ENCODE results near the gene C19orf12.
"Not testable (repeated sequence)": the region's sequence is repeated elsewhere in the genome, so short reads cannot be mapped to it uniquely, and the experiment has no call there.

The C19orf12 gene

GRCh38 chr19:29675650-29676186 is 39.3 kb downstream of the C19orf12 start:
- DNase-seq (ENCODE audit: low read depth): no peak

GRCh38 chr19:29675120-29675649 is 39.9 kb downstream of the C19orf12 start:
- no peak for DNase-seq (ENCODE audit: low read depth)

GRCh38 chr19:29674374-29675119 is 40.5 kb downstream of the C19orf12 start:
- DNase-seq (ENCODE audit: low read depth): no peak

DNA sequence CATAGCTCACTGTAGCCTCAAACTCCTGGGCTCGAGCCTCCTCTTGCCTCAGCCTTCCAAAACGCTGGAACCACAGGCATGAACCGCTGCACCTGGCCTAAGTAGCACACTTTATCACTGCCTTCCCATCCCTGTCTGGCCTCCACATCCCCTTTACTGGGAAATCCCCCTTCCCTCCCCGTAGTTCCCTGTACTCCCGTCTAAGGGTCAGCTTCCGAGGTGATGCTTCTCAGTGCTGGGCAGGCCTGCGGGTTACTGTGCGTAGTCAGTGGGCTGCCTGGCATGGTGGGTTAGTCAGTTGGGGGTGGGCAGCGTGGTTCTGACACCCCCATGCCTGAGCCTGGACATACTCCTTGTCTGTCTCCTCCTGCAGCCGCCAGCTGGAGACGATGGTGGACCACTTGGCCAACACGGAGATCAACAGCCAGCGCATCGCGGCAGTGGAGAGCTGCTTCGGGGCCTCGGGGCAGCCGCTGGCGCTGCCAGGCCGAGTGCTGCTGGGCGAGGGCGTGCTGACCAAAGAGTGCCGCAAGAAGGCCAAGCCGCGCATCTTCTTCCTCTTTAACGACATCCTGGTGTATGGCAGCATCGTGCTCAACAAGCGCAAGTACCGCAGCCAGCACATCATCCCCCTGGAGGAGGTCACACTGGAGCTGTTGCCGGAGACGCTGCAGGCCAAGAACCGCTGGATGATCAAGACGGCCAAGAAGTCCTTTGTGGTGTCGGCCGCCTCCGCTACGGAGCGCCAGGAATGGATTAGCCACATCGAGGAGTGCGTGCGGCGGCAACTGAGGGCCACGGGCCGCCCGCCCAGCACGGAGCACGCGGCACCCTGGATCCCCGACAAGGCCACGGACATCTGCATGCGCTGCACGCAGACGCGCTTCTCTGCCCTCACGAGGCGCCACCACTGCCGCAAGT is 41.4 kb downstream of the C19orf12 start:
- DNase-seq (ENCODE audit: low read depth): peak; percentile 31

DNA sequence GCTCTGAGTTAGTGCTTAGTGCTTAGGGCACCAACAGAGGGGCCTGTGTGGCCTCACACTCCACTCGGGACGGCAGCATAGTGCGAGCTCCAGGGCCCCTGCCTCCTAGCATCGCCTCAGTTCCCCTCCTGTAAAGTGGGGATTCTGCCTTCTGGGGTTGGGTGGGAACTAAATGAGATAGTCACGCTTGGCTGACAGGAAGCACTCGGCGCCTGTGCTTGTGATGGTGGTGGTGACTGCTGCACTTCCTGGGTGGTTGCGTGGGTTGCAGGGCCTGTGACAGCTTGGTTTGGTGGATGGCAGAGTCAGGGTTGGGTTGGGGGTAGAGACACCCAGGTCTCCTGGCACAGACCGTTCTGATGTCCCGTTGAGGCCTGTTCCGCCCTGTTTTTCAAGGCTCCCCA is 42.1 kb downstream of the C19orf12 start:
- DNase-seq (ENCODE audit: low read depth): peak; percentile 91

- no peak for DNase-seq (ENCODE audit: low read depth)
Observed at GRCh38 chr19:29672319-29672932, 42.6 kb downstream of the C19orf12 start.

DNA sequence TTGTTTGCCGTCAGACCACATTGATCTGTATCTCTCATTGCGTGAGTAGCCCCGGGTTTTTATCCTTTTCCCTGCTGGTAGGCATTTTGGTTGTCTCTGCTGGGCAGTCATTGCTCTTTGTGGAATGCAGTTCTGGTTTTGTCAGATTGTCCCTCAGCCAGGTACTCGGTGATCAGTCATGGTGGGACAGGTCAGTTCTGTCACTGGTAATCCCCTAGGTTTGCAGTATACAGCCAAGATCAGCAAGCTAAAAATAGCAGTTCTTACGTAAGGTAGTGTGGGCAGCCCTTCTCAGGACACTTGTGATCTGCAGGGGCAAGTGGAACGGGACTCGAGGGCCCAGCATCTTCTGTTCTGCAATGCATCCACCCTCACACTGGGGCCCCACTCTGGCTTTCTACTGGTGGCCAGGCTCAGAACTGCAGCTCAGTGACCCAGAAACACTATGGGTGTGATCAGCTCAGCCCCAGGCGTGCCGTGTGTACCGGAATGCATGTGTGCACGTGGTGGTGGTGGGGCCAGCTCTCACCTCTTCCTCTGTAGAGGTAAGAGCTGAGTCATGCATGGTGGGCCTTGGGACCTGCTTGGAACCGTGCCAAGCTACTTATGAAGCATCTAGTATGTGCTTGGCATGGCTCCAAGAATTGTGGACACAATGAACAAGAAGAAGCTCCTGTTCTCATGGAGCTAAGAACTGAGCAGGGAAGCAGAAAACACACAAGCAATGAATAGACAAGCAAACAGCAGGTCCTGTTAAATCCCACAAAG is 43.5 kb downstream of the C19orf12 start:
- DNase-seq (ENCODE audit: low read depth): peak; percentile 85

DNA sequence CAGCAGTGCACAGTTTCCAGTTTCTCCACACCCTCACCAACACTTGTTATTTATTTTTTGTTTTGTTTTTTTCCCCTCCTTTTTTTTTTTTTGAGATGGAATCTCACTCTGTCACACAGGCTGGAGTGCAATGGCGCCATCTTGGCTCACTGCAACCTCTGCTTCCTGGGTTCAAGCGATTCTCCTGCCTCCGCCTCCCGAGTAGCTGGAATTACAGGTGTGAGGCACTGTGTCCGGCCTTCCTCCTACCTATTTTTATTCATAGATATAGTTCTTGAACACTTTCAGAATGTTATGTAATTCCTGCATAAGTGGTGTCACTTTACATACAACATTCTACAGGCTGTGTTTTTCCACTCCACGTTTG is 44.1 kb downstream of the C19orf12 start:
- DNase-seq (ENCODE audit: low read depth): not testable (repeated sequence)

DNA sequence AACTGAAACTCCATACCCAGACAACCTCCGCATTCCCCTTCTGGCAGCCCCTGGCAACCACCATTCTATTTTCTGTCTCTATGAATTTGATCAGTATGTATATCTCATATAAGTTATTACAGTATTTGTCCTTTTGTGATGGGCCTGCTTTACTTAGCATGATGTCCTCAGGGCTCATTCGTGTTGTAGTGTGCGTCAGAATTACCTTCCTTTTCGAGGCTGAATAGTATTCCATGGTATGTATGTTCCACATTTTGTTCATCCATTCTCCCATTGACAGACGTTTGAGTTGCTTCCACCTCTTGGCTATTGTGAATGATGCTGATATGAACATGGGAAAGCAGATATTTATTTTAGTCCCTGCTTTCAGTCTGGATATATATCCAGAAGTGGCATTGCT is 44.8 kb downstream of the C19orf12 start:
- DNase-seq (ENCODE audit: low read depth): no peak

GRCh38 chr19:29668746-29669609 is 46.1 kb downstream of the C19orf12 start:
- no peak for DNase-seq (ENCODE audit: low read depth)

GRCh38 chr19:29667901-29668341 is 47.1 kb downstream of the C19orf12 start:
- peak; percentile 70 for DNase-seq (ENCODE audit: low read depth)

DNA sequence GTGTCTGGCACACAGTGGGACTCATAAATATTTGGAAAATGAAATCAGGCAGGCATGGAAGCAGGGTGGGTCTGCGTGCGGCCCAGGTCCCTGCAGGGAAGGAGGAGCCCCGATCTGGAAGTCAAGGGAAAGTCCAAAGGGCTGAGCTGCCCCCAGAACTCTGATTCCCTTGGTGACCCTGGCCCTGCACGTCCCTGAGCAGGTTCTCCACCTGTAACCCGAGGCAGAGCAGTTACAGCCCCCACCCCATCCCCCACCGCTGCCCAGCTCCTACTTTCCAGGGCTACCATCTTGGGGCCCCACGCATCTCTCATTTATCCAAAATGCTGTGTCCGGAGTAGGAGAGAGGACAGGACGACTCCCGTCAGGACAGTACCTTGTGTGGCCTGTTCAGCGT is 47.7 kb downstream of the C19orf12 start:
- DNase-seq (ENCODE audit: low read depth): no peak

DNA sequence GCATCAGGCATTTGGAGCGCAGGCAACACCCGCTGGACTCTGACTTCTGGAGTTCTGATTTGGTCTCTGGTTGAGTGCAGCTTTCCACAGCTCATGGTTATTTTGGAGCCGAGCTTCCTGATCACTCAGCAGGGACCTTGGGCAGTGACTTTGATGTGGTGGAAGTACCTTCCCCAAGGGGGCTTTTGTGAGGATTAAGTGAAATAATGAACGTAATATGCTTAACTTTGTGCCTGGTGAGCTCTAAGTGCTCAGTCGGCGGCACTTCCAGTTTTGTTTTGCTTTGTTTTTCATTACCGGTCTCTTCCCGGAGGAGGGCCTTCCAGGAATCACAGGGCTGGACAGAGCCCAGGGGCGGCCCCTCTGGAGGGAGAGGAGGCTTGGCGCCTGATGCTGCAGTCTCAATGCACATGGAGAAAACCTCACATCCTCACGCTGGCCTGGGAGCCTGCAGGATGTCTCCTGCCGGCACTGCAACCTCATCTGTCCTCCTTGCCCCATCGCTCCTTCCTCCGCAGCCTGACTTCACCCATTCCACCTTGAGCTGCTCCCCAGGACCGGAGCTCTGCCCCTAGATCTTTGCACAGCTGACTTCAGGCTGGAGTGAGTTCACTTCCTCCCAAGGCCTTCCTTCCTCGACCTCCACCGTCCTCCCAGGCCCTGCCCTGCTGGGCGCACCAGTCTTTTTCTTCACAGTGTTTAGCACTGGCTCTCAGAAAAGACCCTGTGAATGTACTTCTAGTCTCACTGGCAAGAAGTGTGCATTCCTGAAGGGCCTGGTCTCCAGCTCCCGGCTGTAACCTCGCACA is 48.3 kb downstream of the C19orf12 start:
- DNase-seq (ENCODE audit: low read depth): no peak

GRCh38 chr19:29665826-29666577 is 49.1 kb downstream of the C19orf12 start:
- no peak for DNase-seq (ENCODE audit: low read depth)

DNA sequence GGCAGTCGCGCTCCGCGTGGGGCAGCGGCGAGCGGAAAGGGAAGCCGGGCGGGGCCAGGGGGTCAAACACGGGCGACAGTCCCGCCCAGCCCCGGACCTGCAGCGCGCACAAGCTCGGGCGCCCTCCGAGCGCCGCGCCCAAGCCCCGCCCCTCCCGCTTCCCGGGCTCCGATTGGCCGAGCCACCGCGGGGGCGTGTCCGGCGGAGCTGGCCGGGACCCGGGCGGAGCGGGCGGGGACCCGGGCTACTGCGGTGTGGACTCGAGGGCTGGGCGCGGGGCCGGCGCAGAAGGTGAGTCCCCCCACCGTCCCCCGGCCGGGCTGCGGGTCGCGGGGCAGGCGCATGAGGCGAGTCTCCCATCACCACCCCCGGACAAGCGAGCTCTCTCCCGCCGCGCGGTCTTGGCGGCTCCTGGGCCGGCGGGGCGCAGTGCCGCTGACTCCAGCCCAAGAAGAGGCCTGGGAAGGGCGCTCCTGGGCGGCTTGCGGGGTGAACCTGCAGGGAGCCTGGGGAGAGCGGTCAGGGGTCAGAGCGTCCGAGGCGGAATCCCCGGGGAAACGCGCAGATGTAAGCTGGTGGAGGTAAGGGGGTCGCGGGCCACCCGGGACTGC is 49.7 kb downstream of the C19orf12 start, which contains the start of gene PLEKHF1:
Gene PLEKHF1, plus strand, starts transcription at position 247 of the 611 bp plus-strand sequence. CDS start 8,379 bp downstream, outside the sequence.
- DNase-seq (ENCODE audit: low read depth): peak; percentile 67

GRCh38 chr19:29664753-29665214 is 50.3 kb downstream of the C19orf12 start:
- DNase-seq (ENCODE audit: low read depth): no peak

DNA sequence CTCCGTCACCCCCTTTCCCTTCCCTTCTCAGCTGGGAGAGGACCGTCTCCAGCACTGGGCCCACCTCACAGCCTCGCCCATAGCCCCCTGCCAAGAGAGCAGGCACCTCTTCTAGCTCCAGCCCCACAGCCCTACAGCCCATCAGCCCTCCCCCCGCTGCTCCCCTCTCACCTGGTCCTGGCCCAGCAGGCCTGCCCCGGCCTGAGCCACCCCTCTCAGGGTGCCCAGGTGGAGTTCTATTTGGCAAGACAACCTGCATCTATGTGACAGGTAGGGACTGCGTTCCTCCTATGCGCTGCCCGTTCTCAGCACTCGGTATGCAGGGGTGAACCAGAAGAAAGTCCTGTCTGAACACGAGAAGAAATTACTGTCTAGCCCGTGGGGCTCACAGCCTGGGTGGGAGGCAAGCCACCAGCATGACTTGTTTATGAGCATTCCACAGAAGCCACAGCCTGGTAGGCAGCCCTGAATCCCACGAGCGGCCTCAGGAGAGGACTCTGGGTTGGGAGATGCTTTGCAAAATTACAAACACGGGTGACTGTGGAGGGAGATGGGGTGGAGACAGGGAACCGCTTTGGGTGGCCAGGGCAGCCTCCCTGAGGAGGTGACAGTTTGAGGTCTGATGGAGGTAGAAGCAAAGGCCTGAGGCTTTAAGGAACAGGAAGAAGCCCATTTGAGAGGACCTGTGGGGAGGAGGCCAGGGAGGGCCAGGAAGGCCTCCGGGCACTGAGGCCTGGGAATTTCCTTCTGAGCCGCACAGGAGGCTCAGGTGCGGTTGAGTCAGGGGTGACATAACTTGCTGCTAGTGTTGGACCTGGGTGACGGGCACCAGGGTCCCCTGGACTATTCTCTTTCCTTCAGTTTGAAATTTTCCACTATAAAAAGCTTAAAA is 51.0 kb downstream of the C19orf12 start:
- no peak for DNase-seq (ENCODE audit: low read depth)

Measured in T-helper 22 cell (primary cell).